NCI-H82 treated with DMSO at 0.1 percent for 48 hours (cell line): ENCODE measurements around the gene KATNAL1.

ENCODE experiments used
- DNase-seq: peaks from one replicate; lab custom pipeline; 2025; ENCODE audit not compliant: unreplicated experiment; lab: John Stamatoyannopoulos, UW

Gene KATNAL1

DNA sequence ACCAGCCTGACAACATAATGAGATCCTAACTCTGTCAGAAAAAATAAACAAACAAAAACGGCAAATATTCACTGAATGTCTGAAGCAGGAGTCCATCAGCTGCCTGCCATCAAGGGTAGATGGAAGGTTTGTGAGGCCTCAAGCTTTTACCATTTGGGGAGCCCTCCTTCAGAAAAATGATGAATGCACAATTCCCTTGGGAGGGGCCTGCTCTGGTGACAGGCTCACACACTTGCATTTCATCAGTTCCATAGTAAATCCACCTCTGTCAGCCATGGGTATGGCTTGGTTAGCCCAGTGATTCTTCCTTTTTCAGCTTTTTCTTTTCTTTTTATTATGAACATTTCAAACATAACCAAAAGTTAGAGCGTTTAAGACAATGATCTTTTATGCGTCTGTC, 26.3 kb upstream of the KATNAL1 start:
- DNase-seq, result no peak

DNA sequence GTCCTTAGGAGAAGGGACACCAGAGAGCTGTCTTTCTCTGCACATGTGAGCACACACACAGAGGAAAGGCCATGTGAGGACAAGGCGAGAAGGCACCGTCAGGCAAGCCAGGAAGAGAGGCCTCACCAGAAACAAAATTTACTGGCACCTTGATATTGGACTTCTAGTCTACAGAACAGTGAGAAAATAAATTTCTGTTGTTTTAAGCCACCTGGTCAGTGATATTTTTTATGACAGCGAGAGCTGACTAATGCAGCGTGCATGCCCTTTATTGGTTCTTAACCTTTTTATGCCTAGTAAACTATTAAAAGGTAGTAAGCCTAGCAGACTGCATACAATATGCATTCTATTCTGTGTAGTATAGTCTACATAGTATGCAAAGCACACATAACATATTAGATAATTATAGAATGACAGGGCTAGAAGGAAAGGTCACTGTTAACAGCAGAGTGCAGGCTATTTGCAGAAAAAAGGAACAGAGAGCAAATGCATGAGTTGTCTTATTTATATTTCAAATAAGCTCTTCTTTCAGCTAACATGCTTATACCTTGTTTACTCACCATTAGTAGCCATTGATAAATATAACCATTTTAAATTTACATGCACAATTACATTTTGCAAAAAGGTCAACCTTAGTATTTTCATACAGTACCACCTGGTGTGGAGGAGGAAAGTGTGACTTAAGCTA, 25.2 kb upstream of the KATNAL1 start:
- no peak for DNase-seq

DNA sequence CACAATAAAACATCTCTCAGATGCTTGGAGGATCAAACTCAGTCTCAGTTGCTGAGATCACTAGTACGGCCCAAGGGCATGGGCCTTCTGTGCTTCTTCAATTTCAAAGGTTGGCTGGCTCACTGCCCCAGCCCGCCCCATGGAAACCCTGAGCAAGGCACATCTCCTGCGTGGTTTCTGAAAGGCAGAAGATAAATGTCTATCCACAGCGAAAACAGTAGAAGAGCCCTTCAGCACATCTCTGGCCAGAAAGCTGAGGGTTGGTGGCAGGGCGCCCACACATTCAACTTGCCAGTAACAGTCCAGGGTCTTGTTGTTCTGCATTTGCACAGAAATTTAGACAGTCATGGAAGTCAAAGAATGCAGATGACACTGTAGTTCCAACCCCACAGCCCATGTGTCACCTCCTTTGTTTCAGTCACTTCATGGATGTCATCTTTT, 24.0 kb upstream of the KATNAL1 start:
- DNase-seq, result no peak

- DNase-seq, result no peak
Observed at GRCh38 chr13:30329009-30329585, 21.7 kb upstream of the KATNAL1 start.

GRCh38 chr13:30325668-30326067, 18.3 kb upstream of the KATNAL1 start:
- no peak for DNase-seq

DNA sequence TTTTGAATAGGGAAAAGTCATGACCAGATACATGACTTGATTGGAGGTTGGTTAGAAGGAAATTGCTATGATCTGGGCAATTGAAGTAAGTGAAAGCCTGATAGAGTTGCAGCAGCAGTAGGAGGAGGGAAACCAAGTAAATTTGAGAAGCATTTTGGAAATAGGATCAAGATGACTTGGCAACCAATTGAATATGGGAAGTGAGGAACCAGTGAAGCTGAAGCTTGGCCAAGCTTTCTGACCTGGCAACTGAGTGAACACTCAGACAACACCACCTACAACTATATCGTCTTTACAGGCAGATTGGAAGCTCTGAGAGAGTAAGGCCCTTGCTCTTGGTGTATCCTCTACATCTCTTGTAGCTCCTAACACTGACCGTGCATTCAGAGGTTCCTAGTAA, 16.2 kb upstream of the KATNAL1 start:
- no peak for DNase-seq

GRCh38 chr13:30322428-30322827, 15.1 kb upstream of the KATNAL1 start:
- DNase-seq, result no peak

- DNase-seq, result no peak
Observed at GRCh38 chr13:30321256-30321655, 13.9 kb upstream of the KATNAL1 start.

- DNase-seq, result no peak
Observed at GRCh38 chr13:30319655-30320054, 12.3 kb upstream of the KATNAL1 start.

- no peak for DNase-seq
Observed at GRCh38 chr13:30319130-30319529, 11.8 kb upstream of the KATNAL1 start.

DNA sequence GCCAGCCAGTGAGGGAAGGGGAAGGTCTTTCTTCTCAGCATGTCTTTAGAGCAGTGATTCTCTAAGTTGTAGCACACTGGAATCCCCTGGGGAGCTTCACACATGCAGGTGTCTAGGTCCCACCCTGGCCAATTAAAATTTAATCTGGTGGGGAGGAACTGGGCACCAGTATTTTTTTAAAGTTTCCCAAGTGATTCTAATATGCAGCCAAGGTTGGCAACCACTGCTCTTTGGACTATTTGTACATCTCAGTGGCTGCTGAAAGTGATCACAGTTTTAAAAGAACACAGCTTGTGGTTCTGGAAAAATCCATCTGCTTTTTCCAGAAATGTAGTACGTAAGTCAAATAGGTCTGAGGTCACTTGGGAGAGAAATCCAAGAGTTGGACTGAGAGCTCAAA, 10.7 kb upstream of the KATNAL1 start:
- no peak for DNase-seq

DNA sequence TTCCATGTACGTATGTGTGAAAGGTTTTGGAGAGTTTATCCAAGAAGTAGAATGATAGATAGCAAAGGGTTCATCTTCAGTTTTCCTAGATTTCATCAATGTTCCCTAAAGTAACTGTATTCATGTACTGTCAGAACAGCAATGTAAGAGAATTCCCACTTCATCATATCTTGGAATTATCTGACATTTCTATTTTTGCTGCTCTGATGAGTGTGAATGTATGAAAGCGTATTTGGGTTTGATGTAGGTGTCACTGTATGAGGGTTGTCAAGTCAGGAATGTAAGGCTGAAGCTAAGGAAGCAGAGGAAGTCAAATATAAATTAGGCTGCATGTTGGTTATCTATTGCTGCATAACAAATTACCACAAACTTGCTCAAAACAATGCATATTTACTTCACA, 7.2 kb upstream of the KATNAL1 start:
- DNase-seq, result no peak

DNA sequence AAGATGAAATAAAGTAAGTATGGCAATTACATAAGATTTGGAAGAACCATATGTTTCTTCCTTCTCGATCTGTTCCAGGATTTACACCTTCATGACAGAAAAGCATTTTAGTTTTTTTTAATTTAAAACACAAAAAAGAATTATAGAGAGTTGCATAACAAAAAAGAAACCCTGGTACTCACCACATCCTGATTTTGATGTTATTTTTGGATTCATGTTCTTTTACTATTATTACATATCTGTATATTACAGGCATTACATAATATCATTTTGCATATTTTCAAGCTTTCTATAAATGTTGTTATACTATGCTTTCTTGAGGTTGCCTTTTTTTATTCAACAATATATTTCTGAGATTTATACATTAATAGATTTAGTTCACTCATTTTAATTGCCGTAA, 6.7 kb upstream of the KATNAL1 start:
- DNase-seq, result no peak

- DNase-seq, result no peak
Observed at GRCh38 chr13:30313311-30313710, 6.0 kb upstream of the KATNAL1 start.

DNA sequence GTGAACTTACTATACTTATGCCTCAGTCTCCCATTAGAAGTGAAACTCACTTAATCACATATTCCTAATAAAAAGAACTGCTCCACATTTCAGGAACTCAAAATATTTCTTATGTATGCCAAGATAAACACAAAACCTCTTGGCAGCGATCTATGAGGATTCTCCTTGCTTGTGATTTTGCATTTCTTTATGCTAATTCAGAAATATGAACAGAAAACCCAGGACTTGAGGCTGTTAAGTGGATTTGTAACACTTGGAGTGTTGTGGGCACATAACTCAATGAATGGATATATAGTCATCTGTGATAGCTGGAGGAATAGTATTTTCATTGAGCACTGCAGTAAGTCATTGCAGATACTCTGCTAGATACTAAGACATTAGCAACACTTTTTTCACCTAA, 5.6 kb upstream of the KATNAL1 start:
- DNase-seq, result no peak

DNA sequence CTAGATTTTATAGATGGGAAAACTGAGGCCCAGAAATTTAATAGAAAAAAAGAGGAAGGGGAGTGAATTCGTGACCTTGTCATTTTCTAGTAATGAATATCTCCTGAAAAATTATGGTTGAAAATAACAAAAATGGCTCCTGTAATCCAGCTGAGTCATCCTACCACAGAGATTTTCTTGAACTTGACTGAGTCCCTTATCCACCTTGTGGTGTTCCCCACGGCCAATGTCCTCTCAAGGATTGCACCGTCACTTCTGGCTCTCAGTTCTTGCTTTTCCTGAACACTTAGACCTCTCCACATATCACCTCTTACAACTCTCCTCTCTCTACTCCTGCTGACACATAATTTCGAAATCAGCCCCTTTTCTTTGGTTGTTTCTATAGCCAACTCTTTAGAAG, 1.2 kb upstream of the KATNAL1 start:
- DNase-seq, result no peak

GRCh38 chr13:30307971-30308290, 580 bp upstream of the KATNAL1 start:
- DNase-seq, result no peak

- peak; percentile 90 for DNase-seq
Observed at GRCh38 chr13:30306762-30307193, 573 bp downstream of the KATNAL1 start.

DNA sequence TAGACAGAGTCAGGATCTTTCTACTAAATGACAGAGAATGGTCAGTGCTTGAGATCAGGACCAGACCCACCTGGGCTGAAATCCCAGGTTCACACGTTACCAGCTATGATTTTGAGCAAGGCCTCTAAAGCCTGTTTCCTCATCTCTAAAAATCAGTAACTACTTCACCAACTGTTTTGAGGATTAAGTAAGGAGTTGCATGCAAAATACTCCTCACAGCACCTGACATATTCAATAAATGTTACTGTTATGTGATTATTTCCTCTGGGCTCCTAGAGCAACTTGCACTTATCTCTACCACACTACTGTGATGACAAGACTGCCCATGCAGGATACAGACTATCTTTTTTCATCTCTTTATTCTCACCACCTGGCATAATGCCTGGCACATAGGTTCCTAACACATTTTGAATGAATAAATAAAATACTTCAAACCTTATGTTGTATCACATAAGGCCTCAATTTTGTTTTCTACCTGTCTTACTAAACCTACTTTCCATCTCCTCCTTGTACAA, 1.8 kb downstream of the KATNAL1 start:
- no peak for DNase-seq

- no peak for DNase-seq
Observed at GRCh38 chr13:30303269-30303668, 4.1 kb downstream of the KATNAL1 start.

- no peak for DNase-seq
Observed at GRCh38 chr13:30301827-30302226, 5.5 kb downstream of the KATNAL1 start.

DNA sequence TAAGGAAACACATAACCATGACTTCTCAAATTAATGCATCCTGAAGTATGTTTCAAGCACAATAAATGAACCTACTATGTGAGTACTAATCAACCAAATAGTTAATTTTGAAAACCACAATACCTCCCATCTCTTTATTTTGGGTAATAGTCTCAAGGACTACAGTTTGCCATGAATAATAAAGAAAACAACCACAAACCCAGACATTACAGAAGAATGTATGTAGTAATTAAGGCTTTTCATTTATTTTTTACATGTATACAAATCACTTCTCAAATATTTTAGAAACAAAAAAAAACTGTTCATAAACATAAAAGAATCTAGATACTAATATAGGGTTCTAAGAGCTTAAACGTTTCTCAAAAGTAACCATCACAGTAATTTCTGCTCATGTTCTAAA, 6.8 kb downstream of the KATNAL1 start:
- DNase-seq, result no peak

DNA sequence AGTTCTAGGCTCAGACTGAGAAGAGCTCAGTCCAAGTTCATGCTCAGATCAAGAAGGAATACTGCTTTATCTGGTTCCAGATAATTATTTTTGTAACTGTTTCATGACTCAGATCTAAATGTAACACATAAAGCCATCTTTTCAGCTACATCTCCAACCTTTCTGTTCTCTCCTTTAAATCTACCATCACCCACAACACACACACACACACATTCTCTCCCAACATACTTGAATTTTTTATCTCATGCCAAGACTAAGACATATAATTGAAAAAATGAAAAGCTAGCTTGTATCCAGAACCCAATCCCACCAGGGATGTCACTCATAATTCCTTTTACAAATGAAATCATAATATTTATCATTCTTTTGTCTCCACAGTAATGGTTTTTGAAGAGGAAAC, 7.6 kb downstream of the KATNAL1 start:
- no peak for DNase-seq
